Stimulated activated CD8-positive, alpha-beta memory T cell treated with anti-CD3 and anti-CD28 coated beads, Interleukin-12 subunit alpha, Interleukin-12 subunit beta, amount 100 ng/mL, for 24 hours (primary cell): ENCODE results near the gene LRP6.

Experiments used
- DNase-seq: peaks from one replicate; pipeline ENCODE4 v3.0.0-alpha.2; 2020; ENCODE audit errors: extremely low read depth

Gene LRP6

DNA sequence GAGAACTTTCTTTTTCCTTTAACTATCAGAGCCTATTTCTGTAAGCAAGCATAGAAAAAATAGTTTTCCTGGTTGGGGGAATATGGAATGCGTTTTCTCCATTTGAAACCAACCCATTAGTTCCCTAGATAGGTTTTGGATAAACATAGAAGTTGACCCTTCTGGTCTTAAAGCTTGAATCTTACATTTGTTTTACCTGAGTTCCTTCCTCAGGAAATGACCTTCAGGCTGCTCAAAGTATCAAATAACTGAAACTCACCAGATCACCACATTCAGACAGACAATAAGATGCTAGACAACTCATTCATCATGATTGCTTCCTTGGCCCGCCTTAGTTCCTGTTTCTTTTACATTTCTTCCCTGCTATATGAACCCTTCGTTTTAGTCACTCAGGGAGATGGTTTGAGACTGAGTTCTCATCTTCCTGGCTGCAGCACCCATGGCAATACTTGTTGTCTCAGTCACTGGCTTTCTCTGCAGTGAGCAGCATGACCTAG lies 52.2 kb downstream of the LRP6 start:
- no peak for DNase-seq

DNA sequence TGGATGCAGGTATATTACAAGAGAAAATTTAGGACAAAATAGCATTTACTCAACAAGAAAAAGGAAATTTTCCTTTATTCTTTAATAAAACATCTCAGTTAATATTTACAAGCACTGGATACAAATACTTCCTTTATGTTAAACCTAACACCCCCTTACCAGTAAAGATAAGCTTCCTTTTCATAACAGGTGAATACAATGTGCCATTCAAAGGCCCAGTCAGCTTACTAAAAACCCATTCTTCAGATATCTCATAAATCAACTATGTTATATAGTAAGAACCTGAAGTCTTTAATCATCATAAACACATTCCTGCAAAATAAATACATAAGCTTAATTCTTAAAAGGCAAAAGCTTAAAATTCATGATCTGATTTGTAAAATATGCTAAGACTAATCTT lies 52.6 kb downstream of the LRP6 start:
- no peak for DNase-seq

DNA sequence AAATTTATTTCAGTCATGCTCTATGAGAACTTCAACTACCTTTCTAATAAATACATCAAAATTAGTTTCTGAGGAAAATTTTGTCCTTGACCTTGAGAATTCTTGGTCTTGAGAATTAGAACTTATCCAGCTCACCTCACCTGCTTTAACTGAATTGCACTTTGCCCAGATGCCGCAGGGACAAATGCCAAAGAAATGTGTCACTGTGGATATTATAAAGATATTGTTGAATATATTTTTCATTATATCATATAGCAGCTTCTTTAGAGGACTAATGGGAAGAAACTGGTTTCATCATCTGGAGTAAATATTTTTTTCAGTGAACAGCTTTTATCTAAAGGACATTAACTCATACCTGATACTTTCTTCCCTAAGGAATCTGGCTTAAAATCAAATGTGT lies 54.1 kb downstream of the LRP6 start:
- no peak for DNase-seq

DNA sequence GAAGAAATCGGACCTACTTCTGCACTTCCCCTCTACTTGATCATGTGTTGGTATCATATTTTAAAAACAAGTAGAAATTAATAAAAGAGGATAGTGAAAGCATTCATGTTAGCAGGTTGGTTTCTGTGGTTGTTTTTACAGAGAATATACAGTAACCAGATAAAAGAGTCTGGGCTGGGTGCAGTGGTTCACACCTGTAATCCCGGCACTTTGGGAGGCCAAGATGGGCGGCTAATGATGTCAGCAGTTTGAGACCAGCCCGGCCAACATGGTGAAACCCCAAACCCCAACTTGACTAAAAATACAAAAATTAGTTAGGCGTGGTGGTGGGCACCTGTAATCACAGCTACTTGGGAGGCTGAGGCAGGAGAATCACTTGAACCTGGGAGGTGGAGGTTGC lies 55.9 kb downstream of the LRP6 start:
- DNase-seq = no peak

DNA sequence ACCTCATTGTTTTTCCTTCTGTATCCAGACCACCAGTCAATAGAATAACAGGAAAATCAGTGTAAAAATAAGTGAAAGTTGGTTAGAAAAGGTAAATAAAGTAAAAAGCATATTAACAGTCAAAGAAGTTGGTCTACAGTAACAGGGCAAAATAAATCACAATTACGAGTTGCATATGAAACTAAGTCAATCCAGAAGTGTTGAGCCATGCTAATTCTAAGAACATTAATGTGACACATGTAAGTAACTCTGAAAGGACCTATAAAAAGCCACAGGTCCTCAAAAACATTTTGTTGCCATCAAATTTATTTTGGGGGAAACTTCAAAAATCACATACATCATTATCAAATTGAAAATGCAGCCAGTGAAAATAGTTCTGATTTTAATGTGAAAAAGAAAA lies 56.4 kb downstream of the LRP6 start:
- DNase-seq = no peak

DNA sequence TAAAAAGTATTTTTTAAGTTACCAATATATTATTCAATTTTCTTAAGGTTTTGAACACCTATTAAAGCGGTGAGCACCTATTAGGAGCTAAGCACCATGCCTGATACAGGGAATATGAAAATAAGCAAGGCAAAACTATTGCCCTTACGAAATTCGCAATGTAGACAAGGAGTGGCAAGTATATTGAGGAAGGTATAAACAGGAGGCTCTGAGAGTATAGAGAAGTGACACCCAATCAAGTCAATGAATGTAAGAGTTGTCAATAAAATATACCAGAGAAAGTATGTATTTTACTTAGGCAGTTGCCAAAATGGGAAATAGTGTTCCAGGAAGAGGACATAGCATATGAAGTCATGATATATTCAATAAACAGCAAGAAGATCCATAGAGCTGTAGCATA lies 57.2 kb downstream of the LRP6 start:
- no peak for DNase-seq

DNA sequence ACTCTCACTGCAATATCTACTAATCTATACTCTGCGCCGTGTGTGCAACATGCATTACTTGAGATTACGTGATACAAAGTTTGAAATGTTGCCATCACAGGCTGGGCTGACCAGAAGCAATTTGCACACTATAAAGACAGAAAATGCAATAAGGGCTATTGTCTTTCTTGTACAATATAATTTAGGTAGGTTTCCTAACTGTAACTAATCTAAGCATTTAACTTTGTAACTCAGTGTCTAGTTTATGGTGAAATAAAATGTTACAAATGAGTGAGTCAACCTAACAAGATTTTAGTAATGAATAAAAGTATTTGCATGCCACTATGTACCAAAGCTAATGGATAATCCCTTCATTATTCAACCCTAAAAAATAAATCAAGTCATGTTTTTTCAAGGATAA lies 57.8 kb downstream of the LRP6 start:
- DNase-seq = no peak

DNA sequence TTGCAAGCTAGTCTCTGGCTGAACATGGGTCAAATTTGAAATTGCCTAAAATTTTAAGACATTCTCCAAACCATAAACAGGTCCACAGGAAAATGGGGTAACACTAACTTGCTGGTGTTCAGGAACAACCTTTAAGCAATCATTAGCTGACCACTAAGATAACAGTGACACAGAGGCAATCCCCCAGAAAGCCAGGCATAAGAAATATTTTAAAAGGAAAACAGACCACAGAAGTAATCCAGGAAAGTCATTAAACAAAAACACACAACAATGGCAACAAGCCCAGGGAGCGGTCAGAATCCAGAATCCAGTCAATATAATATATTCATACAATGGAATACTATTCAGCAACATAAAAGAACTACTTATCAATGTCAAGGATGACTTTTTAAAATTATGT lies 59.1 kb downstream of the LRP6 start:
- DNase-seq = no peak

DNA sequence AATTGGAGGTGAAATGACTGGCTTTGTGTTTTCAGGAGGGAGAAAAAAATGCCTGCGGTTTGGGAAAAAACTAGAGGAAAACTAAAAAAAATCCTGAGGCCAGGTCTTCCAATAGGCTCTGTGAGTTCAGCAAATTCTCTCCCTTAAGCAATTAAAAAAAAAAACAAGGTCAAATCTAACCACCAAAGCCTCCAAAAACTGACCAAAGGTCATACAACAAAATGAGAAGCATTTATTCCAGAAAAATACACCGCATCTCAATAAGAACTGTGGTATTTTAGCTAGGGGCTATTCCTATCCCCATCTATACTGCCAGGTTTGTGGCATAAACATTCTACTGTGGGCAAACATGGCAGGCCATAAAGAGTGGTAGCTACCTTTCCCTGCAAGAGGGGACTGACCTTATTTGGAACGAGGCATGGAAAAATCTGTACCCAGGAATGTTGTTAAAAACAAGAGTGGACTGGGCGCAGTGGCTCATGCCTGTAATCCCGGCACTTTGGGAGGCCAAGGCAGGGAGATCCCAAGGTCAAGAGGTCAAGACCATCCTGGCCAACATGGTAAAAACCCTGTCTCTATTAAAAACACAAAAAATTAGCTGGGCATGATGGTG lies 60.0 kb downstream of the LRP6 start:
- DNase-seq = no peak

DNA sequence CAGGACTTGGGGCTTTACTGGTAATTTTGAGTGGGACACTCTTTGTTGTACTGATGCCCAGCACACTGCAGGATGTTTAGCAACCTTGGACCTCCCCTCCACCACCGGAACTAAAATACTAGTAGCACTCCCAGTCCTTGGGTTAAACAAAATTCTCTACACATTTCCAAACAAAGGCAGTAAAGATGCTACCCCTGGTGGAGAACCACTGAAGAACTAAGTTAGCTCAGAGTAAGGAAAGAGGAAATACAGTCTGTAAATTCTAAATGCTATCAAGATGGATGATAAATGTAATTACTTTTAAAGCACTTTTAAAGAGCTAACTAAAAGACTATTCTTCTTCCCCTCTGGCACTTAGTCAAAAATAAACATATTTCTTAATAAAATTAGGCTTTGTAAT lies 64.1 kb downstream of the LRP6 start:
- DNase-seq = no peak

DNA sequence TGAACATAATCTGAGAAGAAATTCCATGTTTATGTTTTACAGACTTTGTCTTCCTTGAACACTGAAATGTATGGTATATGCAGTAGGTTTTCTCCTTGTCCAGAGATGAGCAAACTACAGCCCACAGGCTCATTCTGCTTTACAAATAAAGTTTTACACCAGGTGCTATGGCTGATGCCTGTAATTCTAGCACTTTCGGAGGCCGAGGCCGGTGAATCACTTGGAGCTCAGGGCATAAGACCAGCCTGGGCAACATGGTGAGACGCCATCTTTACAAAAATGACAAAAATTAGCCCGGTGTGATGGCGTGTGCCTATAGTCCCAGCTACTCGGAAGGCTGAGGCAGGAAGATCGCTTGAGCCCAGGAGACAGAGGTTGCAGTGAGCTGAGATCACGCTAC lies 64.7 kb downstream of the LRP6 start:
- no peak for DNase-seq

DNA sequence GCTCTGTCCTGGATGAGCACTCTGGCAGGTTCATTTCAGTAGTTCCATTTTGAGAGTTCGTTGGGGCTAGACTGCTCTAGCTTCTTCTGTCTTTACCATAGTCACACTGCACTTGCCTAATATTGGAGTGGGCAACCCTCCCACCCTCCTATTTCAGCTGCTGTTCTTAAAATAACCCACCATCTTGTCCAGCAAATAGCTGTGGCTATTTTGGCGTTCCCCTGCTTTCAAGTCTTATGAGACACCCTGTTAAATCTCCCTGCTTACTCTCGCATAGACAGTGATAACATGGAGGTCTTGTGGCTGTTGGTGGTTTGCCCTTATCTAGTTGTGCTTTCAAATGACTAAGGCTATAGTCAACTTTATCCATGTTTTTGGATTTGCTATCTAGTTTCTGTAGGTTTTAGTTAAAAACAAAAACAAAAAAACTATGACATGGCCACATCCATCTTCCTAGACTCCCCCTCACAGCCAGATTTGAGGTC lies 65.5 kb downstream of the LRP6 start:
- DNase-seq = no peak

DNA sequence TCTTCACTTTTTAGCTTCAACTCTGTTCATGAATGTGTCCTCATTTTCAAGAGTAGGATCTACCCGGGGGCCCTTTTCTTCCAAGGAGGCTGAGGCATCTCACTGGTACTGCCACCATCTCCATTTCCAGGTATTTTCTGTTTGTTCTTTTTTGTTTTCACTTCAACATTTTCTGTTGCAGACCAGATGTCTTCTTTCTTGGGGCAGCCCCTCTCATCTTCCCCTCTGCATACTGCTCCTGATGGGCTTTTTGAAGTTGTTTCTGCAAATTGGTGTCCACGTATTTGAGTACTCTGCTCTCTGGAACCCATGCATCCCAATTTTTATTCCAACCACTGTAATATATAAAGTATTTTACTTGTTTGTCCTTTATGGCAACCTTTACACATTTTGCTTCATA lies 66.5 kb downstream of the LRP6 start:
- no peak for DNase-seq

DNA sequence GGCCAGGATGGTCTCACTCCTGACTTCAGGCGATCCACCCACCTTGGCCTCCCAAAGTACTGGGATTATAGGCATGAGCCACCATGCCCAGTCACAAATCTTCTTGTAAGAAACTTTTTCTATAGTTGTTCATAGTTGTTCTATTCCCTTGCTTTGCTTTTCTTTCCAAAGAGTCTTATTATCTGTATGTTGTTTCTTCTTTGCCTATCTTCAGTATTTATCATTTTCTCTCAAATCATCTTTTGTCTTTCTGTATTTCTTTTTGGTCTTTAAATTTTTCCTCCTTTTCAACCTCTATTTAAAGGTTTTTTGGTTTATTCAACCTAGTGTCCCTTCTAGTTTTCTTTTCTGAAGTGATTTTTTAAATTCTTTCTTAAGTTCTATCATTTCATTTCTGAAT lies 68.7 kb downstream of the LRP6 start:
- no peak for DNase-seq

DNA sequence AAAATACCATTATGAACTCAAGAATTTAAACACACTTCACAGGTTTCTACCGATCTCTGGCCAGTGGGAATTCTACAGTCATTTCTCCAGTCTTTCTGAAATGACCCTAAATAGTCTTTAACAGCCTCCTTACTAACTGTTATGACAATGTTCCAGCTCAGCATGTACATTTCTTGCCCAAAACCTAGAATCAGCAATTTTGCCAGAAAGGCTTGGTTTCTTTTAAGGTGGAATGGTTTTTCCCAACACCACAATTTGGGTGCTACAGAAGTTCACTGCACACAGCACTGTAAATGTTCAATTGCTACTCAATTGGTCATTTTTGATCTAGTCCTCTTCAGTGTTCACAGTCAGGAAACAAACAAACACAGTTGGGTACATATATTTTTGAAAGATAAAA lies 69.7 kb downstream of the LRP6 start:
- no peak for DNase-seq

DNA sequence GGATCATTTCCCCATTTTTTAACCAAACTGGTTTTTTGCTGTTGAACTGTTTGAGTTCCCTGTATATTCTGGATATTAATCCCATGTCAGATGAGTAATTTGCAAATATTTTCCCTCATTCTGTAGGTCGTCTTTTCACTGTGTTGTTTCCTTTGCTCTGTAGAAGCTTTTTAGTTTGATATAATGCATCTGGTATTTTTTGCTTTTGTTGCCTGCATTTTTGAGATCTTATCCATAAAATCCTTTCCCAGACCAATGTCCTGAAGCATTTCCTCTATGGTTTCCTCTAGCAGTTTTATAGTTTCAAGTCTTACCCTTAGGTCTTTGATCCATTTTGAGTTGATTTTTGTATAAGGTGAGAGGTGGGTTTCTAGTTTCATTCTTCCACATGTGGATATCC lies 71.3 kb downstream of the LRP6 start:
- no peak for DNase-seq

DNA sequence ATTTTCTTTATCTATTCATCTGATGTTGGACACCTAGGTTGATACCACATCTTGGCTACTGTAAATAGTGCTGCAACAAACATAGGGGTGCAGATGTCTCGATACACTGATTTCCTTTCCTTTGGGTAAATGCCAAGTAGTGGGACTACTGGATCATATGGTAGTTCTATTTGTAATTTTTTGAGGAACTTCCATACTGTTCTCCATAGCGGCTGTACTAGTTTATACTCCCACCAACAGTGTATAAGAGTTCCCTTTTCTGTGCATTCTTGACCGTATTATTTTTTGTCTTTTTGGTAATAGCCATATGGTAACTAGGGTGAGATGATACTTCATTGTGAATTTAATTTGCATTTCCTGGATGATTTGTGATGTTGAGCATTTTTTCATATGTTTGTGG lies 71.8 kb downstream of the LRP6 start:
- DNase-seq = no peak

DNA sequence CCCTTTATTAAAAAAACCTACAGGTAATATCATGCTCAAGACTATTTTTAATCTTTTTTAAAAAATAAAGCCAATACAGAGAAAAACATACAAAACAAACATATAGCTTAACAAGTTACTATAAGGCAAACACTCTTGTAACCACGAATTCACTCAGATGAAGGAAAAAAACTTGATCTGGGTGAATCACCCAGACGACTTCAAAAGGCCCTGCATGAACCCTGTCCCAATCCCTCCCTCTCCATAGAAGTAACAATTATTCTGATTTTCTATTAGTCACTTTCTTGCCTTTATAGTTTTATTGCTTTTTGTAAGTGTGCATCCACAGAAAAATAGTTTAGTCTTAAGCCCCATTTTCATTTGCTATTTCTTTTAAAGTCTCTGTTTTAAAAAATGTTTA lies 72.6 kb downstream of the LRP6 start:
- DNase-seq = no peak

DNA sequence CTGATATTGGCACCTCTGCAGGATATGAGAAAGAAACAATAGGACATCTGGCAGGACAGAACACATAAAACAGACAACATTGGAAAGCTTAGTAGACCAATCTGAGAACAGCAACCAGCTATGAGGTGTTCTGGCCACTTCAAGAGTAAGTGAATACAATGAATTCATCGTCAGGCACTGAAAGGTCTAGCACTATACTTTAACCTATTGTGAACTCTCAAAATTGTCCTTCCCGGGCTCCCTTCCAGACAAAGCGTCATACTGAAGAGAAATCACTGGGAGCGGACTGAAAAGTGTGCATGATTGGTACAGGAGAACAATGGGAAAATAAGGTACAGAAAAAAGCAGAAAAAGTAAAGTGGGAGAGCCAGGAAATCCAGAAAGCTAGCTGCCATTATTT lies 75.8 kb downstream of the LRP6 start:
- no peak for DNase-seq

DNA sequence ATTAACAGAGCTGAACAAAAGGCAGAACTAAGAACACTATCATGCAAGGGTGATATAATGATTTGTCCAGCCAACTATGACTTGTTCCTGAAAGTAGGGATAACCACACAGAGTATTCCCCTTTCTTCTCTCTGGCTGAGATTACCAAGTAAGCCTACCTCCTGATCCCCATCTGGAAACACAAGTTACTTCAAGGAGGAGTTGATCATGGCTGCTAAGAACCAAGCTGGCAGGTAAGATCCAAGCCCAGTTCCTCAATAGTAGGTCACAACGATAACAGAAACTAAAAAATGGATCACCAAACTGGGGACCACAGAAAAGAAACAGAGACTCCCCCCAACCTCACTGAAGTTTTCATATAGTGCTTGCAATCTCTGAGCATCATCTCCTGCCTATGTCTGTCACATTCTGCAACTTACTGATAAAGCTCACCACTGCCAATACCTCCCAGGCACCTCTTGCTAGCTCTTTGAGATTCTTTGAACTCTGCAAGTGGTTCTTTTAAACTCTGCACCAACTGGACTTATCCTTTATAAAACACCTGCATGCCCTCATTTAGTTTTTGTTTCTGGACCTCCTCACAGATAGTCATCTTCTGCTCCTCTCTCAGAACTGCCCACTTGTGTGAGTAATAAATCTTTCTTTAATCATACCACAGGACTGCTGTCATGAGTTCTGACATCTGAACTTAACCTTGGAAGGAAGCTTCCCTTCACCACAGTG lies 76.6 kb downstream of the LRP6 start:
- no peak for DNase-seq

DNA sequence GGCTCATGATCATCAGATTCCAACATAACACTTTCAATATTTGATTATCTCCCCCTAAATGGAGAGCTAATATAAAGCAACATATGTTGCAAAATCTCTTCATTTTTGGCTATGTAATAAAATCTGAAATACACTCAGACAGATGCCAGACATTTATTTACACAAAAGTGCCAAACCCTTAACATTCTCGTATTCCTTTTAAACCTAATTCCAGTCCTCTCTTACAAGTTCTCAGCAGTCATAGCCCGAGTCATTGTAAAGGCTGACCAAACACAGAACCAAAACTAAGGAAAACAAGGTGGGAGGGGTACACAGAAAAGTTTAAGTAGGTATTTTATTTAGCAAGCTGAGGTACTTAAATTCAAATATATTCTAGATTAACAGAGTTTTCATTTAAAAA lies 81.4 kb downstream of the LRP6 start:
- DNase-seq = no peak

DNA sequence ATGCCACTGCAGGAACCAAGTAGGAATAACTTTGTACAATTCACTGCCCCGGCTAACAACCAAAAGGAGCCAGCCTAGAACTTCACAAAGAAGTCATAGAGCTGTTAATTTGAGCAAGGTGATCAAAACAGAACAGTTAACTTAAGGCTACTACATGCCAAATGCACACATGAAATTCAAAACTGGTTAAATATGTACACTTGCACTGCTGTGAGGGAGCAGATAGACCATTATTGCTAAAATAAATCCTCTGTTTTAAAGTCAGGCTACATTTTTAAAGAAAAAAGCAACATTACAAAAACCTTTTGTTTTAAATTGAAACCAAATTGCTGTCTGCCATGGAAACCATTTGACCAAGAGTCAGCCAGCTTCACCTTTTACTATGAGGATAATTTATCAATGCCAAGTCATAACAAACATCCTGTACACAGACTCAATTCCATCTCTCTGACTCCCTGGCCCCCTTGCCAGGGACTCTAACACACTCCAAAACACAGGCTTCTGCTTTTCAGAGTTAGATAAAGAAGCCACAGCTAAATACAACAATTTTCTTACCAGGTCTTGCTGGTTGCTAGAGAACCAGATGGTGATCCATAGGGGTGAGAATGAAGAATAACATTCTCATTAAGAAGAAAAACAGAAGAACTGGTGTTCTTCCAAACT lies 84.0 kb downstream of the LRP6 start:
- no peak for DNase-seq

DNA sequence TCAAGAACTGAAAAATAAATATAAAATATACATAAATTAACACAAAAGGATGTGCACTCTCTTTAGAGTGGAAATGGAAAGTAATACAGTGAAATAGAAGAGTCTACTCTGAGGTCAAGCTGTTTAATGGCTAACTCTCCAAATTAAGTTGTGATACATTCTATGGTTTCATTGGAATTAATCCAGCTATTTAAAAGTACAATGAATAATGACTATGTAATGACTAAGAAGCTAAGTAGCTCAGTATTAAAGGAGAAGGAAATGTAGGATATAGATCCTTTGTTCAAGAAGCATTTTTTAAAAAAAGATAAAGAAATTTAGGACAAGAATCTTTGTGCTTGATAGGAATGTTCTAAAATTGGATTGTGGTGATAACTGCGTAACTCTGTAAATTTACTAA lies 85.3 kb downstream of the LRP6 start:
- no peak for DNase-seq
